Measurements from ENCODE around the gene LRP4.
A peak's percentile ranks its signal among the peaks of the same experiment; 100 is the strongest.
"Not testable (repeated sequence)": the region's sequence is repeated elsewhere in the genome, so short reads cannot be mapped to it uniquely, and the experiment has no call there.

Gene LRP4

GRCh38 chr11:46918083-46918787 lies at the start of gene LRP4:
TSS of gene LRP4 (minus strand) at chr11:46918550. CDS start at chr11:46918379, 171 bp downstream.
- FAIRE-seq = no peak
- peak; percentile 29 for DNase-seq (ENCODE audit: extremely low spot score, insufficient read length, low read depth)

- FAIRE-seq (no peak), DNase-seq (ENCODE audit: extremely low spot score, insufficient read length, low read depth) (no peak)
Measured at GRCh38 chr11:46967962-46968361, 49.6 kb upstream of the LRP4 start.

- FAIRE-seq = no peak
- DNase-seq (ENCODE audit: extremely low spot score, insufficient read length, low read depth) = no peak
Measured at GRCh38 chr11:46966773-46967172, 48.4 kb upstream of the LRP4 start.

GRCh38 chr11:46963844-46964243 lies 45.5 kb upstream of the LRP4 start:
- no peak for FAIRE-seq
- DNase-seq (ENCODE audit: extremely low spot score, insufficient read length, low read depth) = no peak

GRCh38 chr11:46961886-46962285 lies 43.5 kb upstream of the LRP4 start:
- FAIRE-seq = not testable (repeated sequence)

GRCh38 chr11:46961041-46961440 lies 42.7 kb upstream of the LRP4 start:
- FAIRE-seq (no peak), DNase-seq (ENCODE audit: extremely low spot score, insufficient read length, low read depth) (no peak)

More at GRCh38 chr11:46961886-46962285, 43.5 kb upstream of the LRP4 start:
- DNase-seq (ENCODE audit: extremely low spot score, insufficient read length, low read depth) = not testable (repeated sequence)

- DNase-seq (ENCODE audit: extremely low spot score, insufficient read length, low read depth) = no peak
- FAIRE-seq = no peak
Measured at GRCh38 chr11:46958777-46959176, 40.4 kb upstream of the LRP4 start.

- FAIRE-seq (no peak), DNase-seq (ENCODE audit: extremely low spot score, insufficient read length, low read depth) (no peak)
Measured at GRCh38 chr11:46953093-46953492, 34.7 kb upstream of the LRP4 start.

GRCh38 chr11:46952553-46952952 lies 34.2 kb upstream of the LRP4 start:
- no peak for DNase-seq (ENCODE audit: extremely low spot score, insufficient read length, low read depth)
- no peak for FAIRE-seq

- no peak for FAIRE-seq
Measured at GRCh38 chr11:46951864-46952263, 33.5 kb upstream of the LRP4 start.

GRCh38 chr11:46949297-46949696 lies 30.9 kb upstream of the LRP4 start:
- FAIRE-seq = no peak
- DNase-seq (ENCODE audit: extremely low spot score, insufficient read length, low read depth) = no peak

More at GRCh38 chr11:46951864-46952263, 33.5 kb upstream of the LRP4 start:
- no peak for DNase-seq (ENCODE audit: extremely low spot score, insufficient read length, low read depth)

GRCh38 chr11:46948378-46949131 lies 30.2 kb upstream of the LRP4 start:
- FAIRE-seq = no peak
- no peak for DNase-seq (ENCODE audit: extremely low spot score, insufficient read length, low read depth)

- FAIRE-seq = no peak
- DNase-seq (ENCODE audit: extremely low spot score, insufficient read length, low read depth) = no peak
Measured at GRCh38 chr11:46947399-46948077, 29.2 kb upstream of the LRP4 start.

- DNase-seq (ENCODE audit: extremely low spot score, insufficient read length, low read depth) (no peak), FAIRE-seq (no peak)
Measured at GRCh38 chr11:46944356-46945075, 26.2 kb upstream of the LRP4 start.

- FAIRE-seq (no peak), DNase-seq (ENCODE audit: extremely low spot score, insufficient read length, low read depth) (no peak)
Measured at GRCh38 chr11:46942172-46942571, 23.8 kb upstream of the LRP4 start.

- FAIRE-seq (peak; percentile 85), DNase-seq (ENCODE audit: extremely low spot score, insufficient read length, low read depth) (peak; percentile 98)
Measured at GRCh38 chr11:46936138-46937110, 18.1 kb upstream of the LRP4 start, which contains the start of gene CSTPP1. TSS of gene CSTPP1 (plus strand) at chr11:46936761. CDS start at chr11:46936806, 45 bp downstream.

GRCh38 chr11:46930089-46930488 lies 11.7 kb upstream of the LRP4 start:
- DNase-seq (ENCODE audit: extremely low spot score, insufficient read length, low read depth) = no peak

GRCh38 chr11:46928701-46929100 lies 10.4 kb upstream of the LRP4 start:
- not testable (repeated sequence) for DNase-seq (ENCODE audit: extremely low spot score, insufficient read length, low read depth); FAIRE-seq

More at GRCh38 chr11:46930089-46930488, 11.7 kb upstream of the LRP4 start:
- no peak for FAIRE-seq

GRCh38 chr11:46927928-46928327 lies 9.6 kb upstream of the LRP4 start:
- not testable (repeated sequence) for FAIRE-seq; DNase-seq (ENCODE audit: extremely low spot score, insufficient read length, low read depth)

Measured in GM18507 (cell line).